SH-SY5Y (cell line): ENCODE results near the gene CKAP2.

Experiments
- GATA2 ChIP-seq: IDR thresholded peaks from 2 replicates; pipeline ENCODE4 v1.6.1; 2011; ENCODE audit warnings: mild to moderate bottlenecking, low read depth, low read length
- GATA3 ChIP-seq: IDR thresholded peaks from 2 replicates; pipeline ENCODE4 v1.6.1; 2011; ENCODE audit warnings: low read depth, mild to moderate bottlenecking, low read length, moderate library complexity

The CKAP2 gene

GRCh38 chr13:52454820-52455676, at the start of gene CKAP2:
TSS of gene CKAP2 (plus strand) at chr13:52455478. CDS start at chr13:52455557, 79 bp downstream.
- no peak for TF ChIP-seq GATA3
- no peak for TF ChIP-seq GATA2

- no peak for TF ChIP-seq GATA2
- no peak for TF ChIP-seq GATA3
Observed at GRCh38 chr13:52405767-52406494, 49.3 kb upstream of the CKAP2 start, which contains the start of gene THSD1. TSS of gene THSD1 (minus strand) at chr13:52406172. CDS start at chr13:52402600, 3,572 bp downstream.

GRCh38 chr13:52406629-52407028, 48.6 kb upstream of the CKAP2 start:
- no peak for TF ChIP-seq GATA2

- TF ChIP-seq GATA2 (no peak), GATA3 (no peak)
Observed at GRCh38 chr13:52411629-52412028, 43.6 kb upstream of the CKAP2 start.

- TF ChIP-seq GATA2 (no peak), GATA3 (no peak)
Observed at GRCh38 chr13:52412128-52412527, 43.1 kb upstream of the CKAP2 start.

GRCh38 chr13:52414051-52414450, 41.2 kb upstream of the CKAP2 start:
- no peak for TF ChIP-seq GATA2
- TF ChIP-seq GATA3: no peak

GRCh38 chr13:52414963-52415362, 40.3 kb upstream of the CKAP2 start:
- no peak for TF ChIP-seq GATA3
- no peak for TF ChIP-seq GATA2

GRCh38 chr13:52419080-52419479, 36.2 kb upstream of the CKAP2 start:
- TF ChIP-seq GATA2 (no peak), GATA3 (no peak)

GRCh38 chr13:52421216-52421615, 34.1 kb upstream of the CKAP2 start:
- TF ChIP-seq GATA2 (no peak), GATA3 (no peak)

GRCh38 chr13:52428295-52428694, 27.0 kb upstream of the CKAP2 start:
- TF ChIP-seq GATA2 (peak; percentile 7; the same call in 1 of the 2 replicates), GATA3 (no peak)

GRCh38 chr13:52432456-52432855, 22.8 kb upstream of the CKAP2 start:
- TF ChIP-seq GATA3: no peak
- TF ChIP-seq GATA2: no peak

GRCh38 chr13:52446265-52446664, 9.0 kb upstream of the CKAP2 start:
- TF ChIP-seq GATA2 (no peak), GATA3 (no peak)

GRCh38 chr13:52447354-52447753, 7.9 kb upstream of the CKAP2 start:
- TF ChIP-seq GATA3 (no peak), GATA2 (no peak)

- TF ChIP-seq GATA3 (no peak), GATA2 (no peak)
Observed at GRCh38 chr13:52447815-52448552, 7.3 kb upstream of the CKAP2 start.
